Right ventricle myocardium superior (tissue), 1 donor: ENCODE data around the gene HBS1L. TPM values are rescaled to one million over a fixed set of nuclear protein-coding genes. Genes with fewer than 3 reads are reported as not detected.
"Not testable (repeated sequence)": the region's sequence is repeated elsewhere in the genome, so short reads cannot be mapped to it uniquely, and the experiment has no call there.

ENCODE experiments used
- ATAC-seq: fragments of 200-7000 bp; cut with Tn5 transposase; one replicate; pipeline ENCODE4 v1.9.1; 2020; ENCODE audit warnings: mild to moderate bottlenecking; ENCODE audit not compliant: poor library complexity
- DNase-seq: peaks from one replicate; pipeline ENCODE4 v3.0.0-alpha.2; 2020
- intact Hi-C: fragments of 100-400 bp; cut with DNase I; formaldehyde crosslinking; loops from one replicate; pipeline ENCODE4 v1.11.2; 2022
- total RNA-seq: library from RNA; stranded (reverse); fragmentation: NEBNext Ultra II Directional; extraction: Animal tissue kit (Norgen Biotek cat#: 25700); gene quantifications from one replicate; pipeline ENCODE4 v1.2.1, GENCODE V29; 2021
- donor health status: DM: no; HTN: yes; CAD: no; lungs with severe emphysema.

The HBS1L gene
- total RNA-seq, 1 donor from 2014 or later: 89.0 TPM

GRCh38 chr6:135084001-135084915, 29.6 kb upstream of the HBS1L start:
- DNase-seq: no peak
- intact Hi-C loops: no loop called here
- no peak for ATAC-seq

GRCh38 chr6:135081966-135082365, 27.3 kb upstream of the HBS1L start:
- intact Hi-C loops: no loop called here
- no peak for DNase-seq
- ATAC-seq: no peak

GRCh38 chr6:135075018-135075417, 20.4 kb upstream of the HBS1L start:
- DNase-seq (no peak), ATAC-seq (no peak)
- intact Hi-C loops: no loop called here

- intact Hi-C loops: no loop called here
- ATAC-seq (no peak), DNase-seq (no peak)
These were observed 19.3 kb upstream of the HBS1L start for GRCh38 chr6:135073756-135074393.

GRCh38 chr6:135073217-135073616, 18.6 kb upstream of the HBS1L start:
- intact Hi-C loops: no loop called here
- ATAC-seq: no peak
- DNase-seq: no peak

DNA sequence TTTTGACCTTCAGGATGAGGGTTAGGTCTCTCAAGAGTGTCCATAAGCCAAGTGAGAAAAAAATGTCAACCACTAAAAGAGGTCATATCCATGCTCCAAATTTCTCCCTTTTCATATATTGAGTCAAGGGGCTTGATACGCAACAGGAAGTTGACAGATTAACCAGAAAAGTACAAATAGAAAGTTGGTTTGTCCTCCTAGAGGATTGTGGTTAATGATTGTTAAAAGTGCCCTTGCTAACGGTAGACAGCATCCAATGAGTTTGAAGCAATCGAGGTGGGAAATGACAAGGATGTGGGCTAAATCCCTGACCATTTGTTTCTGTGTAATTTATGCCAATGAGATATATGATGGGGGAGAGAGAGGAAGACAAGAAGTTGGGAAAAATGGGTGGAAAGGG, 18.1 kb upstream of the HBS1L start:
- intact Hi-C loops: no loop called here
- no peak for ATAC-seq
- no peak for DNase-seq

GRCh38 chr6:135071541-135071940, 16.9 kb upstream of the HBS1L start:
- DNase-seq (no peak), ATAC-seq (no peak)
- intact Hi-C loops: no loop called here

DNA sequence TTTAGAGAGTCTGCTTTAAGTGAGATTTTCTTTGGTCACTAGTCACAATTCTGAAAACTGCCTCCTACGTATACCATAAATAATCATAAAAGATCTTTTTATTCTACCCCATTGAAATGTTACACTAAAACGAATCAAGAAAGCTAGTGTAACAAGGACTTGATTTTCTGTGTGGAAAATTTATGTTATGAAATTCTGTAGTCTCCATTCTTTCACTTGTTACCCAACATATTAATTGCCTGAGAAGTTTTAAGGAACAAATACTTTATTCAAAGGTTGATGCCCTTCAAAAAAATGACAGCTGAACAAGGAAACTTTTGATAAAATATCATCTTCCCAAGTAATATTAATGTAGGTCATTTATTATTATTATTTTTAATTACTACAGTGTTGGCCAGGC, 13.3 kb upstream of the HBS1L start:
- intact Hi-C loops: no loop called here
- ATAC-seq (no peak), DNase-seq (no peak)

- no peak for ATAC-seq
- DNase-seq: no peak
- intact Hi-C loops: no loop called here
These were observed 12.2 kb upstream of the HBS1L start for GRCh38 chr6:135066806-135067205.

GRCh38 chr6:135066397-135066796, 11.8 kb upstream of the HBS1L start:
- intact Hi-C loops: no loop called here
- ATAC-seq (no peak), DNase-seq (no peak)

GRCh38 chr6:135064586-135064985, 10.0 kb upstream of the HBS1L start:
- intact Hi-C loops: no loop called here
- no peak for ATAC-seq
- DNase-seq: no peak

GRCh38 chr6:135063926-135064325, 9.3 kb upstream of the HBS1L start:
- DNase-seq: no peak
- ATAC-seq: no peak
- intact Hi-C loops: no loop called here

- DNase-seq (no peak), ATAC-seq (no peak)
- intact Hi-C loops: no loop called here
These were observed 8.1 kb upstream of the HBS1L start for GRCh38 chr6:135062735-135063134.

DNA sequence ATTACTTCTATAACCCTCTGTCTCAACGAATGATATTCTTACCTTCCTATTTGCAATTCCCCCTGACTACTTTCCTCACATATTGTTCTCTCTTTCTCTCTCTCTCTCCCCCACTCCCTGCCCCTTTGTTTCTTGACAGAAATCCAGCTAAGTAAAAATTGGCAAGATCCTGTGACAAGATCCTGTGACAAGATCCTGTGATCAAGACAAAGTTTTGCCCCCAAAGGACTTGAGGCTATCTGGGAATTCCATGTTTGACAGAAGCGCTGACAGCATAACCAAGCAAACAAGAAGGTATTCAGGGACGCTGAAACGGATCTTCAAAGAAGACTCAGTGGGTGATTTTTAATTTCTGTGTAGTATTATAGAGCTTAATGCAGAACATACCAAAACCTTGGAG, 5.5 kb upstream of the HBS1L start:
- no peak for DNase-seq
- intact Hi-C loops: no loop called here
- no peak for ATAC-seq

DNA sequence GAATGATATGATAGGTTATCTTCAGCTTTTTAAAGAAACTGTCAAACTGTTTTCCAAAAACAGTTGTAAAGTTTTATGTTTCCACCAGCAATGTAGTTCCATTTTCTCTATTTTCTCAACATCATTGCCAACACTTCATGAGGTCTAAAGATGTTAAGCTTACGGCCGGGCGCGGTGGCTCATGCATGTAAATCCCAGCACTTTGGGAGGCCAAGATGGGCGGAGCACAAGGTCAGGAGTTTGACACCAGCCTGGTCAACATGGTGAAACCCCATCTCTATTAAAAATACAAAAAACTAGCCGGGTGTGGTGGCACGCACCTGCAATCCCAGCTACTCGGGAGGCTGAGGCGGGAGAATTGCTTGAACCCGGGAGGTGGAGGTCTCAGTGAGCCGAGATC, 3.7 kb upstream of the HBS1L start:
- DNase-seq, ATAC-seq, intact Hi-C loops: not testable (repeated sequence)

DNA sequence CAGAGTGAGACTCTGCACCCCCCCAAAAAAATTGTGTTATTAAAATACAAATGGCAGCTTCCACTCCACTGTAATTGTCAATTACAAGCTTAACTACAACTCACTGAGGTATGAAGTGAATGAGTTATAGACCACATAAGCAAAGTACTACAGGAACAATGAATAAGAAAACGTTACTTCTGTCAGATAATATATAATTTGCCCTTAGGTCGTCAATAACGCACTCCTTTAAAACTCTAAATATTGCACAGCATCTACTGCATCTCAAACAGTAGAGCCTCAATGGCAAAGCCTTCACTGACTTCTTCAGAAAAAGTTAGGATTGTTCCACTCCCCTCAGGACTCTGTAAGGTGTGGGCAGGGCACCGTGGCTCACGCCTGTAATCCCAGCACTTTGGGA, 2.0 kb upstream of the HBS1L start:
- no peak for ATAC-seq
- intact Hi-C loops: no loop called here
- no peak for DNase-seq

DNA sequence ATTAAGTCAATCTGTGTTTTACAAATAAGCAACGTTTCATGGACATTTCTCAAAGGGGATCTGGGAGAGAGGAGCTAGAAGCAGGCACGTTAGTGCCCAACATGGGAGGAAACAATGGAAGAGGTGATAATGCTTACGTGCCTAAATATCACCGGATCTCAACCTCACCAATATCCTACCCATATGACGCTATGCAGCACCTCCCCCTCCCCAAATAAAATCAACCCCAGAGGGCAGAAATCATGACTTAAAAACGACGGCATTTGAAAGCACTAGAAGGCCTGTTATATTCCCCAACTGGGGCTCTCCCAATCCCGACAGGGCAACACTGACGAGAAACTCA, 425 bp downstream of the HBS1L start:
- intact Hi-C loops: no loop called here
- ATAC-seq (no peak), DNase-seq (no peak)

GRCh38 chr6:135053406-135053805, 1.2 kb downstream of the HBS1L start:
- DNase-seq (no peak), ATAC-seq (no peak)
- intact Hi-C loops: no loop called here

GRCh38 chr6:135052939-135053338, 1.7 kb downstream of the HBS1L start:
- DNase-seq (no peak), ATAC-seq (no peak)
- intact Hi-C loops: no loop called here

- ATAC-seq (no peak), DNase-seq (no peak)
- intact Hi-C loops: no loop called here
These were observed 5.7 kb downstream of the HBS1L start for GRCh38 chr6:135048915-135049314.
